ENCODE measurements around the gene RAB28. TPM values are rescaled to one million over a fixed set of nuclear protein-coding genes. Genes with fewer than 3 reads are reported as not detected.

The RAB28 gene
- 23.9 and 35.9 TPM in 2 replicates for total RNA-seq (2014; rRNA removed; shearing (Covaris generic))
- 13.8 and 15.3 TPM in 2 replicates for polyA plus RNA-seq (2016; fragmentation: Nextera tagmentation; extraction: Ambion mirVana)
- long read RNA-seq, transcript RAB28-201 (8 exons, 1,810 nt), result major isoform, 13 of 23 reads
- long read RNA-seq, transcript RAB28-202 (7 exons, 1,715 nt), result minor isoform, 8 of 23 reads
- long read RNA-seq, partial matches to known transcripts, result 0 of 23 reads
- long read RNA-seq, other reads (novel, unspliced or antisense), result 2 of 23 reads

DNA sequence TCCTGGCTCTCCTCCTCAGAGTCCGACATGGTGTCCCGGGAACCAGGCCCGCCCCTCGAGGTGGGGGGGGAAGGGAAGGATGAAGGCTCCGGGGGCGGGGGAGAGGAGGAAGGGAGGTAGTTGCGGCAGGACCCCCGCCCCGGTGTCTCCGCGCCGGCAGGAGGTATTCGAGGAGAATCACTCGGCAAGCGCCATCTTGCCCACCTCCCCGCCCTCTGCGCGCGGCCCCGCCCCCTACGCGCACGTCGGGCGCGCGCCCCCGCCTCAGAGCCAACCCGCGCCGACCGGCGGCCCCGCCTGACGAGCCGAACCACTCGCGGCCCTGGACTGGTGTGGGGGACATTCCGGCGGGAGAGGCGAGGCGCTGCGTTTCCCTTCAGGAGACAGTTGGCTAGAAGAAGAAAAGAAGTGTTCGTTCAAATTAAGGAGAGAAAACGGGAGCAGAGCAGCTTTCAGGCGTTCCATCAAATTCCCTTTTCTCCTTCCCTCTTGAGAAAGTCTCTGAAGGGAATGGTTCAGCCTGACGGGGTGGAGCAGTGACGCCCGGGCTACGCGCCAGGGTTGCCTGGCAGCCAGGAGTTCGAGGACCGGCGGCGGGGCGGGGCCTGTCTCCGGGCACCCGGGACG, at the start of gene RAB28:
Gene RAB28 (minus strand): TSS at position 219 of the 627 bp plus-strand sequence.
- Mint-ChIP-seq H3K4me3 (peak within 1 kb of the TSS; percentile 97), H3K9me3 (peaks cover 5% of the 10 kb centered on the region; the same call in 2 of the 3 replicates), H3K36me3 (ENCODE audit: low read depth) (no peaks in the 10 kb centered on the region), H3K27me3 (ENCODE audit: insufficient read depth, low read depth, poor library complexity) (peaks cover 13% of the 10 kb centered on the region), H3K27ac (peak within 1 kb of the TSS; percentile 100), H3K4me1 (peaks cover 18% of the 10 kb centered on the region)
- Histone ChIP-seq H3K79me2 (replicated peaks; ENCODE audit: insufficient read depth) (peaks cover 37% of the 10 kb centered on the region), H3K27me3 (ENCODE audit: insufficient read depth) (no peaks in the 10 kb centered on the region), H3K4me1 (ENCODE audit: insufficient read depth) (peaks cover 9% of the 10 kb centered on the region), H3F3A (replicated peaks; ENCODE audit: low read depth) (0 out of 2 replicates have a peak, but pooled peaks cover 2% of the 10 kb centered on the region), H3K4me2 (peak within 1 kb of the TSS; percentile 92), H3K9me2 (ENCODE audit: insufficient read depth) (no peaks in the 10 kb centered on the region), H2AFZ (peak within 1 kb of the TSS; percentile 83), H4K20me1 (replicated peaks; ENCODE audit: insufficient read depth) (0 out of 2 replicates have a peak, but pooled peaks cover 7% of the 10 kb centered on the region), H3K4me3 (peak within 1 kb of the TSS; percentile 80), H3K36me3 (ENCODE audit: insufficient read depth) (no peaks in the 10 kb centered on the region), H3K27ac (ENCODE audit: low read depth) (peak within 1 kb of the TSS; percentile 97)
- ATAC-seq, result peak; percentile 93
- peak; percentile 96 for DNase-seq (ENCODE audit: low spot score)
- TF ChIP-seq NANOG (IDR thresholded peaks at IDR 0.05; ENCODE audit: borderline replicate concordance) (no peak), EZH2 (IDR thresholded peaks at IDR 0.05; ENCODE audit: low read depth, unreplicated experiment) (no peak), ZNF331 (CRISPR knock-in tag; IDR thresholded peaks at IDR 0.05; ENCODE audit: low read depth) (no peak), CREB1 (CRISPR knock-in tag; IDR thresholded peaks at IDR 0.05; ENCODE audit: low read depth) (peak; percentile 92), ZNF114 (CRISPR knock-in tag; IDR thresholded peaks at IDR 0.05) (no peak), EZH2phosphoT487 (IDR thresholded peaks at IDR 0.05; ENCODE audit: unreplicated experiment) (no peak), POLR2AphosphoS5 (IDR thresholded peaks at IDR 0.05; ENCODE audit: low read depth) (peak; percentile 51), STAT1 (IDR thresholded peaks at IDR 0.05; ENCODE audit: unreplicated experiment) (no peak), JUNB (IDR thresholded peaks at IDR 0.05; ENCODE audit: unreplicated experiment) (no peak)
- TF ChIP-seq, protein P1, sequence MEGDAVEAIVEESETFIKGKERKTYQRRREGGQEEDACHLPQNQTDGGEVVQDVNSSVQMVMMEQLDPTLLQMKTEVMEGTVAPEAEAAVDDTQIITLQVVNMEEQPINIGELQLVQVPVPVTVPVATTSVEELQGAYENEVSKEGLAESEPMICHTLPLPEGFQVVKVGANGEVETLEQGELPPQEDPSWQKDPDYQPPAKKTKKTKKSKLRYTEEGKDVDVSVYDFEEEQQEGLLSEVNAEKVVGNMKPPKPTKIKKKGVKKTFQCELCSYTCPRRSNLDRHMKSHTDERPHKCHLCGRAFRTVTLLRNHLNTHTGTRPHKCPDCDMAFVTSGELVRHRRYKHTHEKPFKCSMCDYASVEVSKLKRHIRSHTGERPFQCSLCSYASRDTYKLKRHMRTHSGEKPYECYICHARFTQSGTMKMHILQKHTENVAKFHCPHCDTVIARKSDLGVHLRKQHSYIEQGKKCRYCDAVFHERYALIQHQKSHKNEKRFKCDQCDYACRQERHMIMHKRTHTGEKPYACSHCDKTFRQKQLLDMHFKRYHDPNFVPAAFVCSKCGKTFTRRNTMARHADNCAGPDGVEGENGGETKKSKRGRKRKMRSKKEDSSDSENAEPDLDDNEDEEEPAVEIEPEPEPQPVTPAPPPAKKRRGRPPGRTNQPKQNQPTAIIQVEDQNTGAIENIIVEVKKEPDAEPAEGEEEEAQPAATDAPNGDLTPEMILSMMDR (conservative IDR thresholded peaks at IDR 0.05; ENCODE audit: low read depth in 2 of 2), result no peak
- TF ChIP-seq, protein P2, sequence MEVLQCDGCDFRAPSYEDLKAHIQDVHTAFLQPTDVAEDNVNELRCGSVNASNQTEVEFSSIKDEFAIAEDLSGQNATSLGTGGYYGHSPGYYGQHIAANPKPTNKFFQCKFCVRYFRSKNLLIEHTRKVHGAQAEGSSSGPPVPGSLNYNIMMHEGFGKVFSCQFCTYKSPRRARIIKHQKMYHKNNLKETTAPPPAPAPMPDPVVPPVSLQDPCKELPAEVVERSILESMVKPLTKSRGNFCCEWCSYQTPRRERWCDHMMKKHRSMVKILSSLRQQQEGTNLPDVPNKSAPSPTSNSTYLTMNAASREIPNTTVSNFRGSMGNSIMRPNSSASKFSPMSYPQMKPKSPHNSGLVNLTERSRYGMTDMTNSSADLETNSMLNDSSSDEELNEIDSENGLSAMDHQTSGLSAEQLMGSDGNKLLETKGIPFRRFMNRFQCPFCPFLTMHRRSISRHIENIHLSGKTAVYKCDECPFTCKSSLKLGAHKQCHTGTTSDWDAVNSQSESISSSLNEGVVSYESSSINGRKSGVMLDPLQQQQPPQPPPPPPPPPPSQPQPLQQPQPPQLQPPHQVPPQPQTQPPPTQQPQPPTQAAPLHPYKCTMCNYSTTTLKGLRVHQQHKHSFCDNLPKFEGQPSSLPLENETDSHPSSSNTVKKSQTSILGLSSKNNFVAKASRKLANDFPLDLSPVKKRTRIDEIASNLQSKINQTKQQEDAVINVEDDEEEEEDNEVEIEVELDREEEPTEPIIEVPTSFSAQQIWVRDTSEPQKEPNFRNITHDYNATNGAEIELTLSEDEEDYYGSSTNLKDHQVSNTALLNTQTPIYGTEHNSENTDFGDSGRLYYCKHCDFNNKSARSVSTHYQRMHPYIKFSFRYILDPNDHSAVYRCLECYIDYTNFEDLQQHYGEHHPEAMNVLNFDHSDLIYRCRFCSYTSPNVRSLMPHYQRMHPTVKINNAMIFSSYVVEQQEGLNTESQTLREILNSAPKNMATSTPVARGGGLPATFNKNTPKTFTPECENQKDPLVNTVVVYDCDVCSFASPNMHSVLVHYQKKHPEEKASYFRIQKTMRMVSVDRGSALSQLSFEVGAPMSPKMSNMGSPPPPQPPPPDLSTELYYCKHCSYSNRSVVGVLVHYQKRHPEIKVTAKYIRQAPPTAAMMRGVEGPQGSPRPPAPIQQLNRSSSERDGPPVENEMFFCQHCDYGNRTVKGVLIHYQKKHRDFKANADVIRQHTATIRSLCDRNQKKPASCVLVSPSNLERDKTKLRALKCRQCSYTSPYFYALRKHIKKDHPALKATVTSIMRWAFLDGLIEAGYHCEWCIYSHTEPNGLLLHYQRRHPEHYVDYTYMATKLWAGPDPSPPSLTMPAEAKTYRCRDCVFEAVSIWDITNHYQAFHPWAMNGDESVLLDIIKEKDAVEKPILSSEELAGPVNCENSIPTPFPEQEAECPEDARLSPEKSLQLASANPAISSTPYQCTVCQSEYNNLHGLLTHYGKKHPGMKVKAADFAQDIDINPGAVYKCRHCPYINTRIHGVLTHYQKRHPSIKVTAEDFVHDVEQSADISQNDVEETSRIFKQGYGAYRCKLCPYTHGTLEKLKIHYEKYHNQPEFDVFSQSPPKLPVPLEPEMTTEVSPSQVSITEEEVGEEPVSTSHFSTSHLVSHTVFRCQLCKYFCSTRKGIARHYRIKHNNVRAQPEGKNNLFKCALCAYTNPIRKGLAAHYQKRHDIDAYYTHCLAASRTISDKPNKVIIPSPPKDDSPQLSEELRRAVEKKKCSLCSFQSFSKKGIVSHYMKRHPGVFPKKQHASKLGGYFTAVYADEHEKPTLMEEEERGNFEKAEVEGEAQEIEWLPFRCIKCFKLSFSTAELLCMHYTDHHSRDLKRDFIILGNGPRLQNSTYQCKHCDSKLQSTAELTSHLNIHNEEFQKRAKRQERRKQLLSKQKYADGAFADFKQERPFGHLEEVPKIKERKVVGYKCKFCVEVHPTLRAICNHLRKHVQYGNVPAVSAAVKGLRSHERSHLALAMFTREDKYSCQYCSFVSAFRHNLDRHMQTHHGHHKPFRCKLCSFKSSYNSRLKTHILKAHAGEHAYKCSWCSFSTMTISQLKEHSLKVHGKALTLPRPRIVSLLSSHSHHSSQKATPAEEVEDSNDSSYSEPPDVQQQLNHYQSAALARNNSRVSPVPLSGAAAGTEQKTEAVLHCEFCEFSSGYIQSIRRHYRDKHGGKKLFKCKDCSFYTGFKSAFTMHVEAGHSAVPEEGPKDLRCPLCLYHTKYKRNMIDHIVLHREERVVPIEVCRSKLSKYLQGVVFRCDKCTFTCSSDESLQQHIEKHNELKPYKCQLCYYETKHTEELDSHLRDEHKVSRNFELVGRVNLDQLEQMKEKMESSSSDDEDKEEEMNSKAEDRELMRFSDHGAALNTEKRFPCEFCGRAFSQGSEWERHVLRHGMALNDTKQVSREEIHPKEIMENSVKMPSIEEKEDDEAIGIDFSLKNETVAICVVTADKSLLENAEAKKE (CRISPR knock-in tag; IDR thresholded peaks at IDR 0.05), result no peak
- TF ChIP-seq, protein P3, sequence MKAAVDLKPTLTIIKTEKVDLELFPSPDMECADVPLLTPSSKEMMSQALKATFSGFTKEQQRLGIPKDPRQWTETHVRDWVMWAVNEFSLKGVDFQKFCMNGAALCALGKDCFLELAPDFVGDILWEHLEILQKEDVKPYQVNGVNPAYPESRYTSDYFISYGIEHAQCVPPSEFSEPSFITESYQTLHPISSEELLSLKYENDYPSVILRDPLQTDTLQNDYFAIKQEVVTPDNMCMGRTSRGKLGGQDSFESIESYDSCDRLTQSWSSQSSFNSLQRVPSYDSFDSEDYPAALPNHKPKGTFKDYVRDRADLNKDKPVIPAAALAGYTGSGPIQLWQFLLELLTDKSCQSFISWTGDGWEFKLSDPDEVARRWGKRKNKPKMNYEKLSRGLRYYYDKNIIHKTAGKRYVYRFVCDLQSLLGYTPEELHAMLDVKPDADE (IDR thresholded peaks at IDR 0.05), result no peak
- TF ChIP-seq, protein P4, sequence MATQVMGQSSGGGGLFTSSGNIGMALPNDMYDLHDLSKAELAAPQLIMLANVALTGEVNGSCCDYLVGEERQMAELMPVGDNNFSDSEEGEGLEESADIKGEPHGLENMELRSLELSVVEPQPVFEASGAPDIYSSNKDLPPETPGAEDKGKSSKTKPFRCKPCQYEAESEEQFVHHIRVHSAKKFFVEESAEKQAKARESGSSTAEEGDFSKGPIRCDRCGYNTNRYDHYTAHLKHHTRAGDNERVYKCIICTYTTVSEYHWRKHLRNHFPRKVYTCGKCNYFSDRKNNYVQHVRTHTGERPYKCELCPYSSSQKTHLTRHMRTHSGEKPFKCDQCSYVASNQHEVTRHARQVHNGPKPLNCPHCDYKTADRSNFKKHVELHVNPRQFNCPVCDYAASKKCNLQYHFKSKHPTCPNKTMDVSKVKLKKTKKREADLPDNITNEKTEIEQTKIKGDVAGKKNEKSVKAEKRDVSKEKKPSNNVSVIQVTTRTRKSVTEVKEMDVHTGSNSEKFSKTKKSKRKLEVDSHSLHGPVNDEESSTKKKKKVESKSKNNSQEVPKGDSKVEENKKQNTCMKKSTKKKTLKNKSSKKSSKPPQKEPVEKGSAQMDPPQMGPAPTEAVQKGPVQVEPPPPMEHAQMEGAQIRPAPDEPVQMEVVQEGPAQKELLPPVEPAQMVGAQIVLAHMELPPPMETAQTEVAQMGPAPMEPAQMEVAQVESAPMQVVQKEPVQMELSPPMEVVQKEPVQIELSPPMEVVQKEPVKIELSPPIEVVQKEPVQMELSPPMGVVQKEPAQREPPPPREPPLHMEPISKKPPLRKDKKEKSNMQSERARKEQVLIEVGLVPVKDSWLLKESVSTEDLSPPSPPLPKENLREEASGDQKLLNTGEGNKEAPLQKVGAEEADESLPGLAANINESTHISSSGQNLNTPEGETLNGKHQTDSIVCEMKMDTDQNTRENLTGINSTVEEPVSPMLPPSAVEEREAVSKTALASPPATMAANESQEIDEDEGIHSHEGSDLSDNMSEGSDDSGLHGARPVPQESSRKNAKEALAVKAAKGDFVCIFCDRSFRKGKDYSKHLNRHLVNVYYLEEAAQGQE (IDR thresholded peaks at IDR 0.05; ENCODE audit: unreplicated experiment), result no peak
